ENCODE measurements around the gene SYT2. TPM values are rescaled to one million over a fixed set of nuclear protein-coding genes. Genes with fewer than 3 reads are reported as not detected.

The SYT2 gene
- total and polyA plus RNA-seq, 5 donors from 2014 or later, result 0.05 TPM; not detected in 3

- ATAC-seq (ENCODE audit: low read depth in 2 of 2) (no peak), DNase-seq (no peak)
- H3K27me3 ChIP-seq (ENCODE audit: control insufficient read depth, insufficient read depth, low read length), result peaks cover 4% of the 10 kb centered on the region
- no peak overlapping the region for H3K4me3 Mint-ChIP-seq
- no peak overlapping the region for H3K27ac ChIP-seq (ENCODE audit: insufficient read depth, low read length, poor library complexity, severe bottlenecking)
- H3K36me3 Mint-ChIP-seq, result no peaks in the 10 kb centered on the region
- H3K36me3 ChIP-seq (ENCODE audit: control insufficient read depth, insufficient read depth, low read length), result no peaks in the 10 kb centered on the region
- no peaks in the 10 kb centered on the region for H3K4me1 ChIP-seq (ENCODE audit: control insufficient read depth, insufficient read depth, low read length, poor library complexity, severe bottlenecking)
- no peak overlapping the region for H3K4me3 ChIP-seq (ENCODE audit: low read depth, low read length)
- H3K27me3 Mint-ChIP-seq, result peaks cover 6% of the 10 kb centered on the region
- H3K9me3 ChIP-seq (ENCODE audit: control insufficient read depth in 2 of 2, low read length in 2 of 2), result no peaks in the 10 kb centered on the region
- H3K4me1 Mint-ChIP-seq, result no peaks in the 10 kb centered on the region
- H3K27ac Mint-ChIP-seq, result no peak overlapping the region
- peaks cover 0 to 3% (median 1%) of the 10 kb centered on the region in 7 donors for H3K9me3 Mint-ChIP-seq
These were observed 38.9 kb downstream of the SYT2 start for GRCh38 chr1:202671399-202671798.

DNA sequence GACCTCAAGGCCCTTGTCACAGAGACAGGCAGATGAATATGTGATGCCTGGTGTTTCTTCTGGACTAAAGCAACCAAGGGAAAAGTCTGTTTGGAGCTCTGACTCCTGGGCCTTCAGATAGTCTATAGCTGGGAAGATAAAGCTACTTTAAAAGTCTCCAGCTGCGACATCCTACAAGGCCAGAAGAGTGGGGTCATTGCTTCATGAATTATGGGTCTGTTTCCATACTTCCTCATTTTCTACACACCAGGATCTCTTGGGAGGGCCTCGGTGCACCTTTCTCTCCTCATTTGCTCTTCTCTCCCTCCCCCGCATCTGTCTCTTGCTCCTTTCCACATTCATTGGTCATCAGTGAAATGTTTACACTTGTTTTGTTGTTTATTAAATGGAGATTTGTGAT, 44.8 kb downstream of the SYT2 start:
- no peak overlapping the region for H3K4me3 Mint-ChIP-seq

GRCh38 chr1:202664083-202664482, 46.2 kb downstream of the SYT2 start:
- Histone ChIP-seq H3K9me3 (ENCODE audit: control insufficient read depth in 2 of 2, low read length in 2 of 2) (no peaks in the 10 kb centered on the region), H3K27ac (ENCODE audit: insufficient read depth, low read length, poor library complexity, severe bottlenecking) (no peak overlapping the region), H3K36me3 (ENCODE audit: control insufficient read depth, insufficient read depth, low read length) (no peaks in the 10 kb centered on the region), H3K4me1 (ENCODE audit: control insufficient read depth, insufficient read depth, low read length, poor library complexity, severe bottlenecking) (no peaks in the 10 kb centered on the region), H3K27me3 (ENCODE audit: control insufficient read depth, insufficient read depth, low read length) (peaks cover 2% of the 10 kb centered on the region), H3K4me3 (ENCODE audit: low read depth, low read length) (no peak overlapping the region)
- peaks cover 28% of the 10 kb centered on the region for H3K27me3 Mint-ChIP-seq
- no peaks in the 10 kb centered on the region for H3K9me3 Mint-ChIP-seq
- DNase-seq, result no peak
- H3K27ac Mint-ChIP-seq, result no peak overlapping the region
- no peaks in the 10 kb centered on the region for H3K4me1 Mint-ChIP-seq
- H3K36me3 Mint-ChIP-seq, result no peaks in the 10 kb centered on the region
- ATAC-seq (ENCODE audit: low read depth in 2 of 2), result no peak
- H3K4me3 Mint-ChIP-seq, result no peak overlapping the region

More for the DNA sequence above, 44.8 kb downstream of the SYT2 start:
- Mint-ChIP-seq H3K4me1 (no peaks in the 10 kb centered on the region), H3K27ac (no peak overlapping the region), H3K36me3 (no peaks in the 10 kb centered on the region), H3K27me3 (peaks cover 28% of the 10 kb centered on the region), H3K9me3 (peaks cover 0 to 1% (median 0%) of the 10 kb centered on the region in 7 donors)
- ATAC-seq (ENCODE audit: low read depth in 2 of 2), result no peak
- Histone ChIP-seq H3K4me3 (ENCODE audit: low read depth, low read length) (no peak overlapping the region), H3K4me1 (ENCODE audit: control insufficient read depth, insufficient read depth, low read length, poor library complexity, severe bottlenecking) (no peaks in the 10 kb centered on the region), H3K9me3 (ENCODE audit: control insufficient read depth in 2 of 2, low read length in 2 of 2) (no peaks in the 10 kb centered on the region), H3K27me3 (ENCODE audit: control insufficient read depth, insufficient read depth, low read length) (peaks cover 2% of the 10 kb centered on the region), H3K36me3 (ENCODE audit: control insufficient read depth, insufficient read depth, low read length) (no peaks in the 10 kb centered on the region), H3K27ac (ENCODE audit: insufficient read depth, low read length, poor library complexity, severe bottlenecking) (no peak overlapping the region)
- no peak for DNase-seq

GRCh38 chr1:202663131-202663530, 47.1 kb downstream of the SYT2 start:
- Mint-ChIP-seq H3K36me3 (no peaks in the 10 kb centered on the region), H3K4me3 (no peak overlapping the region), H3K27ac (no peak overlapping the region), H3K4me1 (no peaks in the 10 kb centered on the region), H3K9me3 (no peaks in the 10 kb centered on the region), H3K27me3 (peaks cover 33% of the 10 kb centered on the region)
- DNase-seq (no peak), ATAC-seq (ENCODE audit: low read depth in 2 of 2) (no peak)
- H3K4me3 ChIP-seq (ENCODE audit: low read depth, low read length), result no peak overlapping the region
- H3K9me3 ChIP-seq (ENCODE audit: control insufficient read depth in 2 of 2, low read length in 2 of 2), result no peaks in the 10 kb centered on the region
- H3K27ac ChIP-seq (ENCODE audit: insufficient read depth, low read length, poor library complexity, severe bottlenecking), result no peak overlapping the region
- no peaks in the 10 kb centered on the region for H3K4me1 ChIP-seq (ENCODE audit: control insufficient read depth, insufficient read depth, low read length, poor library complexity, severe bottlenecking)
- H3K27me3 ChIP-seq (ENCODE audit: control insufficient read depth, insufficient read depth, low read length), result no peaks in the 10 kb centered on the region
- H3K36me3 ChIP-seq (ENCODE audit: control insufficient read depth, insufficient read depth, low read length), result no peaks in the 10 kb centered on the region

GRCh38 chr1:202662081-202662480, 48.2 kb downstream of the SYT2 start:
- no peaks in the 10 kb centered on the region for H3K9me3 ChIP-seq (ENCODE audit: control insufficient read depth in 2 of 2, low read length in 2 of 2)
- H3K27ac ChIP-seq (ENCODE audit: insufficient read depth, low read length, poor library complexity, severe bottlenecking), result no peak overlapping the region
- H3K4me1 ChIP-seq (ENCODE audit: control insufficient read depth, insufficient read depth, low read length, poor library complexity, severe bottlenecking), result no peaks in the 10 kb centered on the region
- no peak overlapping the region for H3K4me3 ChIP-seq (ENCODE audit: low read depth, low read length)
- H3K4me1 Mint-ChIP-seq, result no peaks in the 10 kb centered on the region
- no peak for DNase-seq
- no peaks in the 10 kb centered on the region for H3K36me3 ChIP-seq (ENCODE audit: control insufficient read depth, insufficient read depth, low read length)
- peaks cover 1% of the 10 kb centered on the region for H3K27me3 ChIP-seq (ENCODE audit: control insufficient read depth, insufficient read depth, low read length)
- peaks cover 42% of the 10 kb centered on the region for H3K27me3 Mint-ChIP-seq
- H3K27ac Mint-ChIP-seq, result no peak overlapping the region
- peak overlapping the region in 1 of 4 donors; percentile 75 for H3K4me3 Mint-ChIP-seq
- no peak for ATAC-seq (ENCODE audit: low read depth in 2 of 2)
- no peaks in the 10 kb centered on the region for H3K9me3 Mint-ChIP-seq
- no peaks in the 10 kb centered on the region for H3K36me3 Mint-ChIP-seq

GRCh38 chr1:202661136-202661845, 49.0 kb downstream of the SYT2 start:
- Mint-ChIP-seq H3K9me3 (no peaks in the 10 kb centered on the region), H3K27ac (no peak overlapping the region), H3K36me3 (no peaks in the 10 kb centered on the region), H3K4me1 (no peaks in the 10 kb centered on the region), H3K27me3 (peaks cover 49% of the 10 kb centered on the region), H3K4me3 (no peak overlapping the region)
- peak in 1 of 3 donors; percentile 29 for DNase-seq
- no peak for ATAC-seq (ENCODE audit: low read depth in 2 of 2)
- Histone ChIP-seq H3K4me3 (ENCODE audit: low read depth, low read length) (no peak overlapping the region), H3K4me1 (ENCODE audit: control insufficient read depth, insufficient read depth, low read length, poor library complexity, severe bottlenecking) (no peaks in the 10 kb centered on the region), H3K27ac (ENCODE audit: insufficient read depth, low read length, poor library complexity, severe bottlenecking) (no peak overlapping the region), H3K9me3 (ENCODE audit: control insufficient read depth in 2 of 2, low read length in 2 of 2) (no peaks in the 10 kb centered on the region), H3K36me3 (ENCODE audit: control insufficient read depth, insufficient read depth, low read length) (no peaks in the 10 kb centered on the region), H3K27me3 (ENCODE audit: control insufficient read depth, insufficient read depth, low read length) (peaks cover 3% of the 10 kb centered on the region)

- Mint-ChIP-seq H3K27ac (no peak overlapping the region), H3K9me3 (no peaks in the 10 kb centered on the region), H3K4me3 (no peak overlapping the region), H3K36me3 (no peaks in the 10 kb centered on the region), H3K4me1 (no peaks in the 10 kb centered on the region), H3K27me3 (peaks cover 54% of the 10 kb centered on the region)
- DNase-seq (no peak), ATAC-seq (ENCODE audit: low read depth in 2 of 2) (no peak)
- Histone ChIP-seq H3K4me1 (ENCODE audit: control insufficient read depth, insufficient read depth, low read length, poor library complexity, severe bottlenecking) (no peaks in the 10 kb centered on the region), H3K27me3 (ENCODE audit: control insufficient read depth, insufficient read depth, low read length) (peaks cover 3% of the 10 kb centered on the region), H3K36me3 (ENCODE audit: control insufficient read depth, insufficient read depth, low read length) (no peaks in the 10 kb centered on the region), H3K9me3 (ENCODE audit: control insufficient read depth in 2 of 2, low read length in 2 of 2) (no peaks in the 10 kb centered on the region), H3K4me3 (ENCODE audit: low read depth, low read length) (no peak overlapping the region), H3K27ac (ENCODE audit: insufficient read depth, low read length, poor library complexity, severe bottlenecking) (no peak overlapping the region)
These were observed 50.3 kb downstream of the SYT2 start for GRCh38 chr1:202659974-202660373.

- no peaks in the 10 kb centered on the region for H3K36me3 ChIP-seq (ENCODE audit: control insufficient read depth, insufficient read depth, low read length)
- no peak overlapping the region for H3K27ac Mint-ChIP-seq
- no peak overlapping the region for H3K4me3 Mint-ChIP-seq
- no peak overlapping the region for H3K4me3 ChIP-seq (ENCODE audit: low read depth, low read length)
- DNase-seq (no peak), ATAC-seq (ENCODE audit: low read depth in 2 of 2) (no peak)
- H3K27me3 Mint-ChIP-seq, result peaks cover 54% of the 10 kb centered on the region
- peaks cover 0 to 2% (median 0%) of the 10 kb centered on the region in 7 donors for H3K9me3 Mint-ChIP-seq
- no peaks in the 10 kb centered on the region for H3K36me3 Mint-ChIP-seq
- H3K27ac ChIP-seq (ENCODE audit: insufficient read depth, low read length, poor library complexity, severe bottlenecking), result no peak overlapping the region
- H3K27me3 ChIP-seq (ENCODE audit: control insufficient read depth, insufficient read depth, low read length), result peaks cover 3% of the 10 kb centered on the region
- H3K9me3 ChIP-seq (ENCODE audit: control insufficient read depth in 2 of 2, low read length in 2 of 2), result no peaks in the 10 kb centered on the region
- H3K4me1 ChIP-seq (ENCODE audit: control insufficient read depth, insufficient read depth, low read length, poor library complexity, severe bottlenecking), result no peaks in the 10 kb centered on the region
- no peaks in the 10 kb centered on the region for H3K4me1 Mint-ChIP-seq
These were observed 50.7 kb downstream of the SYT2 start for GRCh38 chr1:202659541-202659940.

Measured in CD4-positive, CD25-positive, alpha-beta regulatory T cell (primary cell).